NCI-H526 (cell line): ENCODE measurements around the gene RANBP17.
A peak's percentile ranks its signal among the peaks of the same experiment; 100 is the strongest.

ENCODE experiments used
- DNase-seq, 2 experiments: peaks; one replicate each; lab custom pipeline; 2025; lab: John Stamatoyannopoulos, UW

RANBP17 gene

GRCh38 chr5:171299228-171299627 is 437.4 kb downstream of the RANBP17 start:
- no peak for DNase-seq

GRCh38 chr5:171299851-171300250 is 438.0 kb downstream of the RANBP17 start:
- DNase-seq = no peak

DNA sequence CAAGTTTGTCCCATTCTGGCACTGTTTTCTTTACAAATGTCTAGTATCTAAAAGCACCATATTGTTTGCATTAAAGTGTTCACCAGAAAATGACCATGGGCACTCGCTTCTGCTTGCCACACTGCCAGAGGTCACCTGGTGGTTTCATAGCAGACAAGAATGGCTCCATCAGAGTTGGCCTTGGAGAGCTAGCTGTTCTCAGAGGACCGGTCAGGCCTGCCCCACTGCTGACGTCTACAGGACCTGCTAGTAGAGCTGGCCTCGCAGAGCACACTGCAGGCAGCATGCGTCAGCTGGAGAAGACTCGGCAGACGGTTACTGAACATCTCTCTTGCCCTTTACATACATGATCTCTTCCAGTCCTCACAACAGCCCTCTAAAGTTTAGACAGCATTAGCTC is 438.5 kb downstream of the RANBP17 start:
- no peak for DNase-seq

DNA sequence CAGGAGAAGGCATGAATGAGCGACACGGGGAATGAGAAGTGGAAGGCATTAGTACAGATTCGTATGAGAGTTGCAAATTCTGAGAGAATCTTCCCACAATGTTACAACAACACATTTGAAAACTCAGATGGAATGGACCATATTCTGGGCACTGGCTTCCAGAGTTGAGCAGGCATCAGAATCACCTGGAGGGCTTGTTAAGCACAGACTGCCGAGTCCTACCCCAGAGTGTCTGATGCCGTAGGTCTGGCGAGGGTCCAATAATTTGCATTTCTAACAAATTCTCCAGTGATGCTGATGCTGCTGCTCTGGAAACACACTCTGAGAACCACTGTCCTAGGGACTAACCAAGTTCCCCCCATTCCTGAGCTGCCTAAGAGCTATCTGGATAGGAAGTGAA is 444.3 kb downstream of the RANBP17 start:
- peak; percentile 19 to 43 for DNase-seq

DNA sequence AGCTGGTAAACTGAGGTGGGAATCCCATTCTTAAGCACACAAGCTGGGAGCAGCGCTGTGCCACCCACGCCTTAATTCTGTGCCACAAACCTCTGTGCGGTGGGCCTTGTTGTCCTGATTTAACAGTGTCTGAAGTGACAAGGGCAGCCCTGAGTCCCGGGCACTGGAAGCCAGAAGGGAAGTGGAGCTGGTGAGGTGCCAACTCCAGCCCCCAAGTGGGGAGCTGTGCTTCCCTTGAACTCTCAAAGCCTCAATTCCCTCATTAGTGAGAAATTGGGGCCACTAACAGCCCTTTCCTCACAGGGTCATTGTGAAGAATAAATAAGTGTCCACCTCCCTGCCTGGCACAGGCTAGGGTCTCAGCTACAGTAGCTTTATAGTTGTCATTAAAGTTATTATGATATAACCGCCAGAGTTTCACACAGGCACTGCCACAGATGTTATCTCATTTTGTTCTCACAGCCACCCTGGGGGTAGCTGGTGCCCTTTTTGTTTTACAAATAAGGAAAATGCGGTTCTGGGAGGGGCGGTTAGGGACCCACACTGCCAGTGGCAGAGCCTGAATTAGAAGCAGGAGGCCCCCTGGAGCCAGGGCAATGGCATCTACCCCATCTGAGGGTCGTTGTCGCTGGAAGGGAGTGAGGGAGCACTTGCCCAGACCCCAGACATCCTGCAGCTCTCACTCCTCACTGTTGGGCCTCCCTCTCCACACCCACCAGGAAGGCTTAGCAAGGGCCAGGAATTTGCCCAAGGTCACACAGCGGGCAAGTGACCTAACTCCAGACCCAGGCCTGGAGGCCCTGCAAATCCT is 445.2 kb downstream of the RANBP17 start:
- peak in 1 of 2 experiments; percentile 21 for DNase-seq

DNA sequence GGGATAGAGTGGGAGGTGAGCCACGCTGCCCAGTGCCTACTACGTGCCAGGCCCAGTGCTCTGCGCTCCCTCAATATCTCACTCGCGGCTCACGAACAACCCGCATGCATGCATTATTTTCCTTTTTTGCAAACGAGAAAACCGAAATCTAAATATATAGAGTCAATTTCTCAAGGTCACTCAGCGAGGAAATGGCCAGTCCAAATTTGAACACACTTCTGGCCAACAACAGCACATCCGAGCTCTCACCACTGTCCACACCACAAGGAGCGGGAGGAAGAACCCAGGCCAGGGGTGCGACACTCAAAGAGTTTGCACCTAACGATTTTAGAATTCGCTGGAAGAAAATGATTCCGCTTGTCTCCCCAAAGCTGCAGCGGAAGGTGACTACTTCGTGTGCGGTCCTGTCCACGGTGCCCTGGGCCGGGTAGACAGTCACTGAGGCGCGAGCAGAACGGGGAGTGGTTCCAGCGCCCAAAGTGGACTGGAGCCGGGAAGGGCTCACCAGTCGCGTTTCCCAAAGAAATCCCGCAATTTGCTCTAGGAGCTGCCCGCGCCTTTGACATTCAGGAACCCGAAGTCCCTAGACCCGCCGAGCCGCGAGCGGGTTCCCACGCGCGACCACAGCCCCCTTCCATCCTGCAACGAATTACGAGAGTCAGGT is 446.1 kb downstream of the RANBP17 start:
- DNase-seq = no peak

DNA sequence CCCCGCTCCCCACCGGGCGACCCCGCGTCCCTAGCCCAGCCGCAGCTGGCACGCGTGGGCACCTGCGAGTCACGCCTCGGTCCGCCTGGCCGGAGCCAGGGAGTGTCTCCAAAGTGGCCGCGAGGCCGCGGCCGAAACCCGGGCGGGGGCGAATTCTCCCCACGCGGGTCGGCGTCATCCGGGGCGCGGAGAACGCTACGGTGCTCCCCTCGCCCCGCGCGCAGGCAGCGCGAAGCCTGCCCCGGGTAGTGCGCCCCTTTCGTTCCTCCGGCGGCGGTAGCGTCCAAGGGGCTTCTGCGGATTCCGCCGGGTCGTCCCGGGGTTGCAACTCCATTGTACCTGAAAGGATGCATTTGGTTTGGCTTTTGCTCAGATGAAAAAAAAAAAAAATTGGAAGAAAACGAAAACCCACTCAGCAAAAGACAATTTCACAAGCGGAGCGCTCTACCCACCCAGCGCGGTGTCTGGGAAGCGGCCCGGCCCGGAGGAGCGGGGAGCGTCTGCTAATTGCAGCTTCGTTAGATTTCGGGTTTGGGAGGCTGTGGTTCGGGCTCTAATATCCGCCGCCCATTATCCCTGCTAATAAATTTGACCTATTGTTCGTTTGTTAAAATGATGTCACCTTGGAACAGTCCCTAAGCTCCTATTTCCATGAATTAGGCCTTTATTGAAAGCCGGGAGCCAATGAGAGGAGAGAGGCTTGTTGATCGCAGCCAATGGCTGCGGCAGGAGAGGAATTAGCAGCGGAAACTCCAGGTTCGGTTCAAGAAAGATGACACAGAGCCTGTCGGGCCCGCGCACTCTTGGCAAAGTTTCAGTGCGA is 446.8 kb downstream of the RANBP17 start, which contains the start of gene TLX3:
Gene TLX3, plus strand, starts transcription at position 796 of the 823 bp plus-strand sequence. CDS start 118 bp downstream, outside the sequence.
- peak; percentile 85 to 91 for DNase-seq

DNA sequence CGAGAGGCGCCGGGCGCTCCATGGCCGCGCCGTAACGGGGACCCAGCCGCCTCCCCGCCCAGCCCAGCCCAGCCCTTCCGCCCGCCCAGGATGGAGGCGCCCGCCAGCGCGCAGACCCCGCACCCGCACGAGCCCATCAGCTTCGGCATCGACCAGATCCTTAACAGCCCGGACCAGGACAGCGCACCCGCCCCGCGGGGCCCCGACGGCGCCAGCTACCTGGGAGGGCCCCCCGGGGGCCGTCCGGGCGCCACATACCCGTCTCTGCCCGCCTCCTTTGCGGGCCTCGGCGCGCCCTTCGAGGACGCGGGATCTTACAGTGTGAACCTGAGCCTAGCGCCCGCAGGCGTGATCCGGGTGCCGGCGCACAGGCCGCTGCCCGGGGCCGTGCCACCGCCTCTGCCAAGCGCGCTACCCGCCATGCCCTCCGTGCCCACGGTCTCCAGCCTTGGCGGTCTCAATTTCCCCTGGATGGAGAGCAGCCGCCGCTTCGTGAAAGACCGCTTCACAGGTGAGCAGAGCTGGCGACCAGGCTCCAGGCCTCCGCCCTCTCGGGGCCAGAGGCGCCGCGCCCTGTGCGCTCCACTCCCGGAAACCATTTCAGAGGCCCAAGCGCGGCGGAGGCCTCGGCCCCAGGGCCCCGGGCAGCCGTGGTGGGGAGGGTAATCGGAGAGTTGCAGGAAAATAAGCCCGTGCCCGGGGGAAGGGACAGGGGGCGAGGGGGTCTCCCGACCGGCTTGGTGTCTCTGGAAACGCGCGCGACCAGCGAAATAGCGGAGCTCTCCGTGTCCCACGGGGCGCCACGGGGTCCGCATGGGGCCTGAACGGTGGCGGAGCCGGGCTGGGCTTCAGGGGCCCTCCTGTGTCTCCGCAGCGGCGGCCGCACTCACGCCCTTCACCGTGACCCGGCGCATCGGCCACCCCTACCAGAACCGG is 447.7 kb downstream of the RANBP17 start:
- peak; percentile 10 to 68 for DNase-seq

DNA sequence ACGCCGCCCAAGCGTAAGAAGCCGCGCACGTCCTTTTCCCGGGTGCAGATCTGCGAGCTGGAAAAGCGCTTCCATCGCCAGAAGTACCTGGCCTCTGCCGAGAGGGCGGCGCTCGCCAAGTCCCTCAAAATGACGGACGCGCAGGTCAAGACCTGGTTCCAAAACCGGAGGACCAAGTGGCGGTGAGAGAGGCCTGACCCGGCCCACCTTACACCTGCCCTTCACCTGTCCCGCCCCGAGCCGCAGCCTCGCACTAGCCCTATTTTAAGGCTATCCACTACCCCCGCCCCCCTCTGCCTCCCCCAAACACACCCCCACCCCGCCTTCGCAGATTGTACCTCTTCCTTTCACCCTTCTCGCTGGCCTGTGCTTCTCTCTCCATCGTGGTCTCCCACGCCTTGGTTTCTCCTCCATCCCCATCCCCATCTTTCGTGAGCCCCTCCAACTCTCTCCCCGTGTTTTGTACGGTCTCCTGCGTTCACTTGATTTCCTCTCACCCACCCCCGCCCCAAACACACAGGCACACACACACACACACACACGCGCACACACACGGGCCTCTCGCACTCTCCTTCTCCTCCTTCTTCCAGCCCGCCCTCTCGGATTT is 448.5 kb downstream of the RANBP17 start:
- DNase-seq = peak in 1 of 2 experiments; percentile 51

DNA sequence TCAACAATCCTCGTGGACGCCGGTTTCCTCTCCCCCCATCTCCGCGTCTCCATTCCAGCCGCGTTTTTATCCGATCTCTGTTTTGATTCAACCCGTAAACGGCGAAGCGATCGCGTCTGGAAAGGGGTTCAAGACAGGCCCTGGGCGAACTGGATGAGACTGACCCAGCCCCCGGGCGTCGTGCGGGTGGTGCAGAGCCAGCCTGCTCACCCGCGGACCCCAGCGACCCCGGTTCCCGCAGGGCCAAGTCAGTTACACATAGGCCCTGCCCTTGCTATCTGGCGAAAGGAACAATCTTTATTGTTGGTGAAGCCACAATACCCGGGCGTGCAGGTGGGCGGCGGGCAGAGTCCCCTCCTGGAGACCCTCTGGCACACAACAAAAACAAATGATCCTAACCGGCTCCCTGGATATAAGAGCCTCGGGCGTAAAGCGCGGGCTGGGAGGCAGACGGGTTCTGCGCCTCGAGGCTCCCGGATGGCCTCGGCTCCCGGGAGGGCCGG is 449.1 kb downstream of the RANBP17 start:
- peak in 1 of 2 experiments; percentile 16 for DNase-seq

DNA sequence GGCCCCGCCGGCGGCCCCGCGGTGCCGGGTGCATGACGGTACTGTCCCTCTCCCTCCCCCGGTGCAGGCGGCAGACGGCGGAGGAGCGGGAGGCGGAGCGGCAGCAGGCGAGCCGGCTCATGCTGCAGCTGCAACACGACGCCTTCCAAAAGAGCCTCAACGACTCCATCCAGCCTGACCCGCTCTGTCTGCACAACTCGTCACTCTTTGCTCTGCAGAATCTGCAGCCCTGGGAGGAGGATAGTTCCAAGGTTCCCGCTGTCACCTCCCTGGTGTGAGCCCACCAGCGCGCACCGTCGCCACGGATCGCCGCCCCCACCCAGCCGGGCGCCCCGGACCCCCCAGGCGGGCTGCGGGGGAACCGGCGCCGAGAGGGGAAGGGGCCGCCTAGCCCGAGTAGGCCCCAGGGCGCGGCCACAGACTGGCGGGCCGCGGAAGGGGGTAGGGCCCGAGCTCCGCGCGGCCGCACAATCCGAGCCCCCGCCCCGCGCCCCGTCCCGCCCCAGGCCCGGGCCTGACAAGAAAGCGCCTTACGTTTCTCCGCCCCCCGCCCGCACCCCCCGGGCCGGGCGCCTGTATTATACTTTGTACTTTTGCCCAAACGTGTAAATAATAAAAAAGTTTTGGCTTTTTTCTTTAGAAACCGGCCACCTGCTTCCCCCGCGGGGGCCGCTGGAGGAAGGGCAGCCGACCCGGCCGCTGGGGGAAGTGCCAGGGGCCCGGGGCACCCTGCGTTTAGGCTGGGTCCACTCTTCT is 449.7 kb downstream of the RANBP17 start:
- DNase-seq = peak; percentile 7 to 55

- no peak for DNase-seq
Measured at GRCh38 chr5:171312129-171312974, 450.5 kb downstream of the RANBP17 start.

GRCh38 chr5:171313481-171314206 is 451.8 kb downstream of the RANBP17 start:
- no peak for DNase-seq

DNA sequence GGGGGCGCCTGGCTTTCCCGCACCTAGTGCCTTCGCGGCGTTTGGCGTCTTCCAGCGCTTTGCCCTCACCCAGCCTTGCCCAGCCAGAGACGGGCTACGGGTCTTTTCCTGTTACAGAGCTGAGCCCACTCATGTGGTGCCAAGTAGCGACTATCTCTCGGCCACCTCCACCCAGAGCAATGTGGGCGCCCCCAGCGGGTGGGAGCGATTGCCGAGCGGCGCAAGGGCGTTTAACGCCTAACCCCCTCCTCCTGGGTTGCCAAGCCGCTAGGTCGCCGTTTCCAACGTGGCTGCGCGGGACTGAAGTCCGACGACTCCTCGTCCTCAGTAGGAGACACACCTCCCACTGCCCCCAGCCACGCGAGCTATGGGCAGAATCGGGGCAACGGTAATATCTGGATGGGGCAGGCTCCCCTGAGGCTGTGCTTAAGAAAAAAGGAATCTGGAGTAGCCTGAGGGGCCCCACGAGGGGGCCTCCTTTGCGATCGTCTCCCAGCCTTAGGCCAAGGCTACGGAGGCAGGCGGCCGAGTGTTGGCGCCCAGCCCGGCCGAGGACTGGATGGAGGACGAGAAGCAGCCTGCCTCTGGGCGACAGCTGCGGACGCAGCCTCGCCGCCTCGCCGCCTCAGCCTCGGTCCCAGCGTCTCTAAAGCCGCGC is 453.0 kb downstream of the RANBP17 start:
- no peak for DNase-seq

DNA sequence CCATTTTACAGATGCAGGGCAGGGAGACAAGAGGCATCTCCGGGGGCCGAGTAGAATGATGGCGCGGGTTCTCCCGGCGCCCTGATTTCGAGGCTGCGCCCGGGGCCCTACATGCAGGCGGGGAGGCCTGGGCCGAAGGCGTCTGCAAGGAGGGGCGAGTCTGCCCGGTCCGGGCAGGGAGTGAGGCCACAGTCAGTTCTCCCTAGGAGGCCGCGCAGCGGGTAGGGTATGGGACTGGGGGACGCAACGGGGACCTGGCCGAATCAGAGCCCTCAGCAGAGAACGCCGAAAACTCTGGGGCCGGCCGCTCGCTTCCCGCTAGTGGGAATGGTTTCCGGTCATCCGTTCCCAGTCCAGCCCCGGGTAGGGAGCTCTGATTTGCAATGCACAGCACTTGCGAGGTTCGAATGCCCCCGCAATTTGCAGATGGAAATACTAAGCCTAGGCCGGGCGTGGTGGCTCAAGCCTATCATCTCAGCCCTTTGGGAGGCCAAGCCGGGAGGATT is 453.6 kb downstream of the RANBP17 start:
- DNase-seq = no peak

DNA sequence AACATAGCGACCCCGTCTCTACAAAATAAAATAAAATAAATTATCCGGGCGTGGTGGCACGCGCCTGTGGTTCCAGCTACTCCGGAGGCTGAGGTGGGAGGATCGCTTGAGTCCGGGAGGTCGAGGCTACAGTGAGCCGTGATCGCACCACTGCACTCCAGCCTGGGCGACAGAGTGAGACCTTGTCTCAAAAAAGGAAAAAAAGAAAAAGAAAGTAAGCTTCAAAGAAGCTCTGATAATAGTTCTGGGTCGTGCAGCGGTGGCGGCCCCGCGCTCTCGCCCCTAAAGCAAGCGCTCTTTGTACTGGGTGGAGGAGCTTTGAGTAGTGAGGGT is 454.1 kb downstream of the RANBP17 start:
- DNase-seq = no peak

DNA sequence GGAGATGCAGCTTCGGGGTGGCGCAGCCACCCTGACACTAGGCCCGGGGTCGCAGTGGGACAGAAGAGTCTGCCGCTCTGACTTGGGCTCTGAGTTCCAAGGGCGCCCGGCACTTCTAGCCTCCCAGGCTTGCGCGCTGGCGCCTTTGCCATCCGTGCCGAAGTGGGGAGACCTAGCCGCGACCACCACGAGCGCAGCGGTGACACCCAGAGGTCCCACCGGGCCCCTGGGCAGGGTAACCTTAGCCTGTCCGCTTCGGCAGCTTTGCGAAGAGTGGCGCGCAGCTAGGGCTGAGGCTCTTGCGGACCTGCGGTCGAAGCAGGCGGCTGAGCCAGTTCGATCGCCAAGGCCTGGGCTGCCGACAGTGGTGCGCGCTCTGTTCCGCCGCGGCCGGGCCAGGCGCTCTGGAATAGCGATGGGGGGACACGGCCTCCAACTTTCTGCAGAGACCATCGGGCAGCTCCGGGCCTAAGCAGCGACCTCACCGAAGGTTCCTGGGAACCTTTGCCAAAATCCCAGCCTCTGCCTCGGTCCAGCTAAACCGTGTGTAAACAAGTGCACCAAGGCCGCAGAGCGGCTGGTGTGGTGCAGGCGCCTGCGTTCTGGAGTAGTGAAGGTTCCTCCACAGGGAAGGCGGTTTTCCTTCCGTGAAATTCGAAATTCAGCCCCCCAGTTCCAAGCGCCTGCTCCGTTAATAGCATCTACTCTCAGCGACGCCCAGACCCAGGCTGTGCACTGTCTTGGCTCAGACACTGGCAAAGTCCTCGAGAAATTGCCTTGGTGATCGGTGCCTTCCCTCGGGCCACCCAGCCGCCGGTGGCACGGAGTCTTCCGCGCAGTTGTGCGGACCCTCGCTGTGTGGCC is 454.7 kb downstream of the RANBP17 start:
- no peak for DNase-seq
